Stimulated activated CD4-positive, alpha-beta T cell treated with anti-CD3 and anti-CD28 coated beads, Interleukin-2, amount 100 ng/mL, for 24 hours (primary cell): ENCODE results near the gene ARMC7.
"Not testable (repeated sequence)": the region's sequence is repeated elsewhere in the genome, so short reads cannot be mapped to it uniquely, and the experiment has no call there.

Source experiments
- DNase-seq, 2 donors: peaks; one replicate each; pipeline ENCODE4 v3.0.0-alpha.2; 2020

Gene ARMC7

DNA sequence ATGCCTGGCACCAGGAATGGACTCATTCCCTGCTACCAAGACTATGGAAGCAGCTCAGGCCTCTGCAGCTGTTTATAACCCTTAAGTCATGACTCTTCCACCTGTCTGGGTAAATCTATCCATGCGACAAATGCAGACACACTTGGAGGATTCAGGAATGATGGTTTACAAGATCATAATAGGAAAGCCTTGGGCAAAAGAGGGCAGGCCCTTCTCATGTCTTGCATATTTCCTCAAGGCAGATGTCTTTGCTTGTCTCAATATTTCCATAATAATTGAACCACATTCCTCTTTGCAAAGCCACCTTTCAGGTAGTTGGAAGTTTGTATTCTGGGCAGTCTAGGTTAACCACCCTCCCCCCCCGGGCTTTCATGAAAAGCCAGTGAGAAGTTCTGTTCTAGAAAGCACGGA is 45.4 kb downstream of the ARMC7 start:
- no peak for DNase-seq

DNA sequence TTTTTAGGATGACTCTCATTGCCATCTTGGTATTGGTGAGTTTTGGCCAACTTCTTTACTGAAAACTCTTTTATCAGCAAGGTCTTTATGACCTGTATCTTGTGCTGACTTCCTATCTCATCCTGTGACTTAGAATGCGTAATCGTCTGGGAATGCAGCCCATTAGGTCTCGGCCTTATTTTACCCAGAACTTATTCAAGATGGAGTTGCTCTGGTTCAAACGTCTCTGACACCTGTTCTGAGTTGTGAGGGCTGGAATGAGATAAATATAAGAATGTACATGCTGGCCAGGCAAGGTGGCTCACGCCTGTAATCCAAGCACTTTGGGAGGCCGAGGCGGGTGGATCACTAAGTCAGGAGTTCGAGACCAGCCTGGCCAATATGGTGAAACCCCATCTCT is 48.7 kb downstream of the ARMC7 start:
- DNase-seq: not testable (repeated sequence)

DNA sequence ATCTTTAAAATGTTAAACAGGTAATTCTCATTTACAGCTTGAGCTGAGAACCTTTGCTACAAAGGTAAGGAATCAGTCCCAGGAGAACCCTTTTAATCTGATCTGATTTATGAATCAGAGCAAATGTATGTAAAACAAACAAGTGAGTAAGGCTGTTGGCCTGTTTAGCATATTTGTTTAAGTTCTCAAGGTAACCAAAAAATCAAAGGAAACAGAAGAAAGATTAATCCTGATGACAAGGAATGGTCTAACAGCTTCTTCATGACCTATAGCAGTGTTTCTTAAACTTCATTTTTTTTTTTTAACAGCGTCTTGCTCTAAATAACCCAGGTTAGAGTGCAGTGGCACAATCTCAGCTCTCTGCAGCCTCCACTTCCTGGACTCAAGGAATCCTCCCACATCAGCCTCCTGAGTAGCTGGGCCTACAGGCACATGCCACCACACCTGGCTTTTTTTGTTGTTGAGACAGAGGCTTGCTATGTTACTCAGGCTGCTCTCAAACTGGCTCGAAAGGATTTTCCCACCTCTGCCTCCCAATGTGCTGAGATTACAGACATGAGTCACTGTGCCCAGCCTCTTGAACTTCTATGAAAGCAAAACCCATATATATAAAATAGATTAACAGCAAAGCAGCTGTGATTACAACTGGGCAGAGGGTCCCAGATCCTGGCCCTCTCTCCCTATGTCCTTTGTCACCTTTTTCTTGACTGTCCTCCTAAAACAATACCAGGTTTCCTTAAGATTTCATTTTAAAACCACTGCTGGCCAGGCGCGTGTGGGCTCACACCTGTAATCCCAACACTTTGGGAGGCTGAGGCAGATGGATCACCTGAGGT is 49.6 kb downstream of the ARMC7 start:
- no peak for DNase-seq

DNA sequence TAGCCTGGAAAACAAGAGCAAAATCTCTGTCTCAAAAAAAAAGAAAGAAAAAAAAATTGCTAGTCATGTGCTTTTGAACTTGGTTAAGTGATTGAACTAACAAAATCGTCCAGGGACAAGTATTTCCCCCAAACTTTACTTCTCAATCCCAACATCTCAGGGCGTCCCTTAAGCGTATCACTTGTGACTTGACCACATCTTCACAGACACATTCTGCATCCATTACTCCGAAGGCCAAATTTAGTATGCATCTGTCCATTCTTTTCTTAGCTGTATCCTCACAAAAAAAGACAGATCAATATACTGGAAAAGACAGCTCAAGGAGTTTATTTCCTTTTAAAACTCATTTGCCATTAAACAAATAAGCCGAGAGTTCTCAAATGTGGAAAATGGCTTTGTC is 50.4 kb downstream of the ARMC7 start:
- no peak for DNase-seq

DNA sequence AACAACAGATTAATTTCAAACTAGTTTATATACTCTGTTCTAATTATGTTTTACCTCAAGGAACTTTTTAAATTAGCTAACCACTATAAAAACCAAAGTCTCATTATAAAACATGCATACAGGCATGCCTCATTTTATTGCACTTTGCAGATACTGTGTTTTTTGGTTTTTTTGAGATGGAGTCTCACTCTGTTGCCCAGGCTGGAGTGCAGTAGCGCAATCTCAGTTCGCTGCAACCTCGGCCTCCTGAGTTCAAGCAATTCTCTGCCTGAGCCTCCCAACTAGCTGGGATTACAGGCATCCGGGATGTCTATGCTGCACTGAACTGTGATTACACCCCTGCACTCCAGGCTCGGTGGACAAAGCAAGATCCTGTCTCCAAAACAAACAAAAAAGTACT is 53.3 kb downstream of the ARMC7 start:
- no peak for DNase-seq

DNA sequence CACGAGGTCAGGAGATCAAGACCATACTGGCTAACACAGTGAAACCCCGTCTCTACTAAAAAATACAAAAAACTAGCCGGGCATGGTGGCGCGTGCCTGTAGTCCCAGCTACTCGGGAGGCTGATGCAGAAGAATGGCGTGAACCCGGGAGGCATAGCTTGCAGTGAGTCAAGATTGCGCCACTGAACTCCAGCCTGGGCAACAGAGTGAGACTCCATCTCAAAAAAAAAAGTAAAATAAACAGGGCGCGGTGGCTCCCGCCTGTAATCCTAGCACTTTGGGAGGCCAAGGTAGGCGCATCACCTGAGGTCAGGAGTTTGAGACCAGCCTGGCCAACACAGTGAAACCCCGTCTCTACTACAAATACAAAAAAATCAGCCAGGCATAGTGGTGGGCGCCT is 54.8 kb downstream of the ARMC7 start:
- DNase-seq: not testable (repeated sequence)

DNA sequence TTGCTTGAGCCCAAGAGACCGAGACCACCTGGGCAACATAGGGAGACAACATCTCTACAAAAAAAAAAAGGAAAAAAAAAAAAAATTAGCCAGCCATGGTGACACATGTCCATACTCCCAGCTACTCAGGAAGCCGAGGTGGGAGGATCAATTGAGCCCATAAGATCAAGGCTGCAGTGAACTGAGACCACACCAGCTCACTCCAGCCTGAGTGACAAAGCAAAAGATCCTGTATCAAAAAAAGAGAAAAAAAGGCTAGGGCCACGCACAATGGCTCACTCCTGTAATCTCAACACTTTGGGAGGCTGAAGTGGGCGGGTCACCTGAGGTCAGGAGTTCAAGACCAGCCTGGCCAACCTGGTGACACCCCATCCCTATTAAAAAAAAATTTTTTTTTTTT is 59.2 kb downstream of the ARMC7 start:
- DNase-seq: no peak

DNA sequence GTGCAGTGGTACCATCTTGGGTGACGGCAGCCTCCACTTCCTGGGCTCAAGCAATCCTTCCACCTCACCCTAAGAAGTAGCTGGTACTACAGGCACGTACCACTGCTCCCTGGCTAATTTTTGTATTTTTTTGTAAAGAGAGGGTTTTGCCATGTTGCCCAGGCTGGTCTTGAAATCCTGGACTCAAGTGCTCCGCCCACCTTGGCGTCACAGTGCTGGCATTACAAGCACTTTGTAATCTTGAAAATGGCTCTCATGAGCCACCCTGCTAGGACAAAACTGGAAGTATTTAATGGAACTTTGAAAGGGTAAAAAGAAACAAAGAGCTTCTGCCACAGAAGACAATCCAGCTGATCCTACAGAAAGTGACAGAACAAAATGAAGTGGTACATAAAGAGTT is 63.8 kb downstream of the ARMC7 start:
- DNase-seq: no peak

DNA sequence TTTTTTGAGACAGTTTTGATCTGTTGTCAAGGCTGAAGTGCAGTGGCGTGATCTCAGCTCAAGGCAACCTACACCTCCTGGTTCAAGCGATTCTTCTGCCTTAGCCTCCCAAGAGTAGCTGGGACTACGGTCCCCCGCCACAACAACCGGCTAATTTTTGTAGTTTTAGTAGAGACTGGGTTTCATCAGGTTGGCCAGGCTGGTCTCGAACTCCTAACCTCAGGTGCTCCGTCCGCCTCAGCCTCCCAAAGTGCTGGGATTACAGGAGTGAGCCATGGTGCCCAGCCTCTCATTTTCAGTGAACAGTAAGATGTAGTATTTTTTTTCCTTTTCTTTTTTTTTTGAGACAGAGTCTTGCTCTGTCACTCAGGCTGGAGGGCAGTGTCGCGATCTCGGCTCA is 65.2 kb downstream of the ARMC7 start:
- DNase-seq: no peak

DNA sequence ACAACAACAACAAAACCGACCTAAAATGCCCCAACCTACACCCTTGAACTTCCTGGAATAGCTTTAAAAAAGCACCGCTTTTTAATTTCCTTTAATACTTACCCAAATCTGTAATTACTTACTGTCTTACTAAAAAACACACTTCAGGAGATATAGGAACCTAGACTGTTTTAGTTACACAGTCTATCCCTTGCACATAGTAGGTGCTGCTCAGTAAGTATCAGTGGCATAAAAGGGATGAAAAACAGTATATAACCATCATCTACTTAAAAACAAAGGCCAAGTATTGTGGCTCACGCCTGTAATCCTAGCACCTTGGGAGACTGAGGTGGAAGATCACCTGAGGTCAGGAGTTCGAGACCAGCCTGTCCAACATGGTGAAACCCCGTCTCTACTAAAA is 66.9 kb downstream of the ARMC7 start:
- no peak for DNase-seq

DNA sequence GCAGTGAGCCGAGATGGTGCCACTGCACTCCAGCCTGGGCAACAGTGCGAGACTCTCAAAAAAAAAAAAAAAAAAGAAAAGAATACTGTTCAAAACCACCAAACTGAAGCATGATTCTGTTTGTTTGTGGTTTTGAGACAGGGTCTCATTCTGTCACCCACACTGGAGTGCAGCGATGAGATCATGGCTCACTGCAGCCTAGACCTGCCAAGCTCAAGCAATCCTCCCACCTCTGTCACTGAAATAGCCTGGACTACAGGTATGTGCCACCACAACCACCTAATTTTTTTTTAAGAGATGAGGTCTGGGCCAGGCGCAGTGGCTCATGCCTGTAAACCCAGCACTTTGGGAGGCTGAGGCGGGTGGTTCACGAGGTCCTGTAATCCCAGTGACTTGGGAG is 68.7 kb downstream of the ARMC7 start:
- DNase-seq: no peak
